Trophoblast cell (in vitro differentiated cells and primary cell): ENCODE measurements around the gene ZFC3H1.

Experiments used
- DNase-seq, 2 donors: peaks; one replicate each; pipeline ENCODE4 v3.0.0-alpha.2; 2016
- H2AFZ ChIP-seq: 2 replicates; pipeline ENCODE4 v1.6.1; 2013; ENCODE audit warnings: low read length, moderate library complexity, mild to moderate bottlenecking; ENCODE audit not compliant: insufficient read depth, poor library complexity
- H2AK5ac ChIP-seq: 2 replicates; pipeline ENCODE4 v1.6.1; 2013; ENCODE audit warnings: mild to moderate bottlenecking, low read length
- H2BK120ac ChIP-seq: 2 replicates; pipeline ENCODE4 v1.6.1; 2013; ENCODE audit warnings: low read length, mild to moderate bottlenecking, moderate library complexity; ENCODE audit not compliant: insufficient read depth, poor library complexity
- H2BK12ac ChIP-seq: 2 replicates; pipeline ENCODE4 v1.6.1; 2013; ENCODE audit warnings: mild to moderate bottlenecking, low read length, moderate library complexity
- H2BK5ac ChIP-seq: 2 replicates; pipeline ENCODE4 v1.6.1; 2013; ENCODE audit warnings: low read length, low read depth, moderate library complexity, mild to moderate bottlenecking; ENCODE audit not compliant: poor library complexity
- H3K14ac ChIP-seq: 2 replicates; pipeline ENCODE4 v1.6.1; 2013; ENCODE audit warnings: mild to moderate bottlenecking, low read length
- H3K18ac ChIP-seq: 2 replicates; pipeline ENCODE4 v1.6.1; 2013; ENCODE audit warnings: mild to moderate bottlenecking, low read length
- H3K23ac ChIP-seq: 2 replicates; pipeline ENCODE4 v1.6.1; 2013; ENCODE audit warnings: low read length
- H3K27ac ChIP-seq: 2 replicates; pipeline ENCODE4 v1.5.1; 2013; ENCODE audit warnings: low read depth, mild to moderate bottlenecking, inconsistent platforms, low read length, moderate library complexity
- H3K27me3 ChIP-seq: 2 replicates; pipeline ENCODE4 v1.6.1; 2013; ENCODE audit warnings: inconsistent platforms, mild to moderate bottlenecking, low read length, moderate library complexity; ENCODE audit not compliant: insufficient read depth
- H3K36me3 ChIP-seq, 2 experiments: 1 replicate in 1 of 2; 2 replicates in 1 of 2; pipeline ENCODE4 v1.6.1; 2013; ENCODE audit warnings: low read length in 2 of 2, mild to moderate bottlenecking in 2 of 2, moderate library complexity in 1 of 2; ENCODE audit not compliant: insufficient read depth in 2 of 2, control insufficient read depth in 1 of 2
- H3K4ac ChIP-seq: 2 replicates; pipeline ENCODE4 v1.6.1; 2013; ENCODE audit warnings: low read depth, mild to moderate bottlenecking, low read length, moderate library complexity
- H3K4me1 ChIP-seq, 2 experiments: 1 replicate in 1 of 2; 2 replicates in 1 of 2; pipeline ENCODE4 v1.6.1; 2013; ENCODE audit warnings: low read length in 2 of 2, mild to moderate bottlenecking in 2 of 2, moderate library complexity in 1 of 2; ENCODE audit not compliant: insufficient read depth in 2 of 2, control insufficient read depth in 1 of 2
- H3K4me2 ChIP-seq: 2 replicates; pipeline ENCODE4 v1.6.1; 2013; ENCODE audit warnings: inconsistent platforms, mild to moderate bottlenecking, low read length, moderate library complexity
- H3K4me3 ChIP-seq: 2 replicates; pipeline ENCODE4 v1.5.1; 2013; ENCODE audit warnings: mild to moderate bottlenecking, low read depth, low read length, inconsistent platforms
- H3K79me1 ChIP-seq: one replicate; pipeline ENCODE4 v1.6.1; 2013; ENCODE audit warnings: low read length
- H3K79me2 ChIP-seq: 2 replicates; pipeline ENCODE4 v1.6.1; 2013; ENCODE audit warnings: low read length, mild to moderate bottlenecking; ENCODE audit not compliant: control insufficient read depth, insufficient read depth, poor library complexity
- H3K9ac ChIP-seq: 2 replicates; pipeline ENCODE4 v1.6.1; 2013; ENCODE audit warnings: mild to moderate bottlenecking, low read length
- H3K9me3 ChIP-seq: 2 replicates; pipeline ENCODE4 v1.6.1; 2013; ENCODE audit warnings: low read depth, mild to moderate bottlenecking, control low read depth, inconsistent platforms, low read length; ENCODE audit not compliant: insufficient read depth
- H4K12ac ChIP-seq: 2 replicates; pipeline ENCODE4 v1.6.1; 2013; ENCODE audit warnings: low read depth, mild to moderate bottlenecking, low read length, moderate library complexity
- H4K8ac ChIP-seq: 2 replicates; pipeline ENCODE4 v1.6.1; 2013; ENCODE audit warnings: low read depth, mild to moderate bottlenecking, low read length, moderate library complexity
- H4K91ac ChIP-seq: one replicate; pipeline ENCODE4 v1.6.1; 2013; ENCODE audit warnings: low read depth, mild to moderate bottlenecking, low read length, moderate library complexity
- WGBS: extraction: QIAGEN DNeasy Blood & Tissue Kit; methylation state at CpG from one replicate; pipeline ENCODE4 v1.1.7; 2013; ENCODE audit warnings: missing lambda C conversion rate; ENCODE audit not compliant: insufficient read length, insufficient coverage; ENCODE audit errors: extremely low coverage; 5-methylcytosine and 5-hydroxymethylcytosine counted together

Gene ZFC3H1

GRCh38 chr12:71664411-71665089, 902 bp upstream of the ZFC3H1 start:
- Histone ChIP-seq H3K4me3 (peak overlapping the region; percentile 87), H2AK5ac (no peak overlapping the region), H3K27me3 (no peaks in the 10 kb centered on the region), H2BK120ac (peak overlapping the region; percentile 23), H3K18ac (peak overlapping the region; percentile 31), H3K23ac (no peak overlapping the region), H4K12ac (peak overlapping the region; percentile 47), H3K27ac (peak overlapping the region; percentile 70), H4K91ac (peak overlapping the region; percentile 82), H2BK5ac (peak overlapping the region; percentile 35), H3K9ac (peak overlapping the region; percentile 48), H3K4me1 (peaks cover 0 to 2% of the 10 kb centered on the region in 2 experiments), H3K79me2 (peaks cover 13% of the 10 kb centered on the region), H3K4me2 (peak overlapping the region; percentile 59), H3K9me3 (no peaks in the 10 kb centered on the region), H2BK12ac (no peak overlapping the region), H3K14ac (peak overlapping the region; percentile 73), H3K4ac (peak overlapping the region; percentile 28), H2AFZ (peak overlapping the region; percentile 71), H3K36me3 (no peaks in the 10 kb centered on the region), H4K8ac (peak overlapping the region; percentile 50), H3K79me1 (peaks cover 13% of the 10 kb centered on the region)
- peak in 1 of 2 donors; percentile 27 for DNase-seq
- WGBS, result no CpG with 5 or more reads among the region's 20 CpGs

- peaks cover 2 to 4% of the 10 kb centered on the region in 2 experiments for H3K36me3 ChIP-seq
- no CpG with 5 or more reads among the region's 53 CpGs for WGBS
Observed at GRCh38 chr12:71662849-71663560, 643 bp downstream of the ZFC3H1 start.

GRCh38 chr12:71661977-71662530, 1.6 kb downstream of the ZFC3H1 start:
- Histone ChIP-seq H3K36me3 (peaks cover 5 to 8% of the 10 kb centered on the region in 2 experiments), H3K23ac (no peak overlapping the region), H2AK5ac (no peak overlapping the region), H3K4me1 (peaks cover 0 to 2% of the 10 kb centered on the region in 2 experiments), H3K9ac (no peak overlapping the region), H3K4me3 (no peak overlapping the region), H2BK12ac (no peak overlapping the region), H3K9me3 (no peaks in the 10 kb centered on the region), H3K14ac (no peak overlapping the region), H4K8ac (no peak overlapping the region), H3K18ac (no peak overlapping the region), H2BK5ac (no peak overlapping the region), H2BK120ac (no peak overlapping the region), H3K4ac (no peak overlapping the region), H3K79me1 (peaks cover 13% of the 10 kb centered on the region), H4K12ac (no peak overlapping the region), H3K4me2 (peak overlapping the region; percentile 28), H2AFZ (no peak overlapping the region), H3K79me2 (peaks cover 13% of the 10 kb centered on the region), H3K27me3 (no peaks in the 10 kb centered on the region), H4K91ac (no peak overlapping the region), H3K27ac (no peak overlapping the region)
- DNase-seq, result peak; percentile 7 to 84
- 100% methylated on average over 1 of the region's 8 CpGs for WGBS

More at GRCh38 chr12:71662849-71663560, 643 bp downstream of the ZFC3H1 start:
- peak; percentile 78 to 83 for DNase-seq
- Histone ChIP-seq H3K4me3 (peak overlapping the region; percentile 87), H3K18ac (peak overlapping the region; percentile 48), H3K27me3 (no peaks in the 10 kb centered on the region), H3K9me3 (no peaks in the 10 kb centered on the region), H2BK12ac (no peak overlapping the region), H4K8ac (peak overlapping the region; percentile 75), H2AFZ (peak overlapping the region; percentile 53), H3K79me1 (peaks cover 13% of the 10 kb centered on the region), H3K23ac (no peak overlapping the region), H3K4me1 (peaks cover 0 to 2% of the 10 kb centered on the region in 2 experiments), H4K12ac (peak overlapping the region; percentile 76), H3K14ac (peak overlapping the region; percentile 78), H3K27ac (peak overlapping the region; percentile 63), H3K9ac (peak overlapping the region; percentile 80), H3K79me2 (peaks cover 13% of the 10 kb centered on the region), H4K91ac (peak overlapping the region; percentile 46), H3K4me2 (peak overlapping the region; percentile 48), H2BK5ac (peak overlapping the region; percentile 50), H2AK5ac (peak overlapping the region; percentile 81), H2BK120ac (peak overlapping the region; percentile 21), H3K4ac (peak overlapping the region; percentile 95)

GRCh38 chr12:71656740-71657139, 6.9 kb downstream of the ZFC3H1 start:
- H3K18ac ChIP-seq, result no peak overlapping the region
- H3K14ac ChIP-seq, result no peak overlapping the region
- H2AK5ac ChIP-seq, result no peak overlapping the region
- no CpG with 5 or more reads among the region's 3 CpGs for WGBS
- no peak for DNase-seq
- peaks cover 2% of the 10 kb centered on the region for H3K79me2 ChIP-seq
- no peak overlapping the region for H2BK12ac ChIP-seq
- no peak overlapping the region for H4K12ac ChIP-seq
- no peaks in the 10 kb centered on the region for H3K9me3 ChIP-seq
- no peak overlapping the region for H3K4ac ChIP-seq
- no peaks in the 10 kb centered on the region for H3K79me1 ChIP-seq
- no peak overlapping the region for H3K9ac ChIP-seq
- H3K4me3 ChIP-seq, result no peak overlapping the region
- H2BK5ac ChIP-seq, result no peak overlapping the region
- H2BK120ac ChIP-seq, result no peak overlapping the region
- peaks cover 9 to 15% of the 10 kb centered on the region in 2 experiments for H3K36me3 ChIP-seq
- H3K27me3 ChIP-seq, result no peaks in the 10 kb centered on the region
- no peak overlapping the region for H4K8ac ChIP-seq
- H3K27ac ChIP-seq, result no peak overlapping the region
- no peak overlapping the region for H2AFZ ChIP-seq
- H3K4me1 ChIP-seq, result peaks cover 0 to 2% of the 10 kb centered on the region in 2 experiments
- H3K23ac ChIP-seq, result no peak overlapping the region
- H4K91ac ChIP-seq, result no peak overlapping the region
- no peak overlapping the region for H3K4me2 ChIP-seq
